Osteocyte (in vitro differentiated cells): ENCODE measurements around the gene RGS16. TPM values are rescaled to one million over a fixed set of nuclear protein-coding genes. Genes with fewer than 3 reads are reported as not detected.

Experiments
- DNase-seq: peaks from one replicate; pipeline ENCODE4 v3.0.0; 2021; ENCODE audit warnings: mixed read lengths; ENCODE audit not compliant: unreplicated experiment; ENCODE audit errors: extremely low spot score
- H3K27ac Mint-ChIP-seq: one replicate; pipeline ENCODE4 v1.8.0; 2021; ENCODE audit warnings: mild to moderate bottlenecking, mixed read lengths; ENCODE audit not compliant: unreplicated experiment
- H3K27me3 Mint-ChIP-seq: one replicate; pipeline ENCODE4 v1.8.0; 2021; ENCODE audit warnings: mixed read lengths; ENCODE audit not compliant: unreplicated experiment
- H3K36me3 Mint-ChIP-seq: one replicate; pipeline ENCODE4 v1.8.0; 2021; ENCODE audit warnings: mixed read lengths; ENCODE audit not compliant: unreplicated experiment
- H3K4me1 Mint-ChIP-seq: one replicate; pipeline ENCODE4 v1.8.0; 2021; ENCODE audit warnings: mixed read lengths; ENCODE audit not compliant: unreplicated experiment
- H3K4me3 Mint-ChIP-seq: one replicate; pipeline ENCODE4 v1.8.0; 2021; ENCODE audit warnings: mild to moderate bottlenecking, moderate library complexity, mixed read lengths; ENCODE audit not compliant: unreplicated experiment
- H3K9me3 Mint-ChIP-seq: one replicate; pipeline ENCODE4 v1.8.0; 2021; ENCODE audit warnings: mixed read lengths; ENCODE audit not compliant: unreplicated experiment
- total RNA-seq: library from RNA; stranded (reverse); gene quantifications from 2 replicates; pipeline ENCODE4 v1.2.1, GENCODE V29; 2021
- TF ChIP-seq, protein P1 (sequence below): fragments of 200-600 bp; sonication (generic); IDR thresholded peaks from 2 replicates; pipeline ENCODE4 v1.5.0; 2021; ENCODE audit warnings: antibody characterized with exemption, mild to moderate bottlenecking, moderate library complexity

Gene RGS16
- total RNA-seq, 1 donor from 2014 or later: 0.48 TPM

- peaks cover 17% of the 10 kb centered on the region for H3K4me1 Mint-ChIP-seq
- H3K4me3 Mint-ChIP-seq: peak overlapping the region; percentile 96
- TF ChIP-seq, protein P1, sequence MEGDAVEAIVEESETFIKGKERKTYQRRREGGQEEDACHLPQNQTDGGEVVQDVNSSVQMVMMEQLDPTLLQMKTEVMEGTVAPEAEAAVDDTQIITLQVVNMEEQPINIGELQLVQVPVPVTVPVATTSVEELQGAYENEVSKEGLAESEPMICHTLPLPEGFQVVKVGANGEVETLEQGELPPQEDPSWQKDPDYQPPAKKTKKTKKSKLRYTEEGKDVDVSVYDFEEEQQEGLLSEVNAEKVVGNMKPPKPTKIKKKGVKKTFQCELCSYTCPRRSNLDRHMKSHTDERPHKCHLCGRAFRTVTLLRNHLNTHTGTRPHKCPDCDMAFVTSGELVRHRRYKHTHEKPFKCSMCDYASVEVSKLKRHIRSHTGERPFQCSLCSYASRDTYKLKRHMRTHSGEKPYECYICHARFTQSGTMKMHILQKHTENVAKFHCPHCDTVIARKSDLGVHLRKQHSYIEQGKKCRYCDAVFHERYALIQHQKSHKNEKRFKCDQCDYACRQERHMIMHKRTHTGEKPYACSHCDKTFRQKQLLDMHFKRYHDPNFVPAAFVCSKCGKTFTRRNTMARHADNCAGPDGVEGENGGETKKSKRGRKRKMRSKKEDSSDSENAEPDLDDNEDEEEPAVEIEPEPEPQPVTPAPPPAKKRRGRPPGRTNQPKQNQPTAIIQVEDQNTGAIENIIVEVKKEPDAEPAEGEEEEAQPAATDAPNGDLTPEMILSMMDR: no peak
- no peak overlapping the region for H3K27ac Mint-ChIP-seq
- peaks cover 2% of the 10 kb centered on the region for H3K36me3 Mint-ChIP-seq
- no peaks in the 10 kb centered on the region for H3K9me3 Mint-ChIP-seq
- DNase-seq: peak; percentile 57
- peaks cover 11% of the 10 kb centered on the region for H3K27me3 Mint-ChIP-seq
Observed at GRCh38 chr1:182589520-182589919, 14.7 kb downstream of the RGS16 start.

DNA sequence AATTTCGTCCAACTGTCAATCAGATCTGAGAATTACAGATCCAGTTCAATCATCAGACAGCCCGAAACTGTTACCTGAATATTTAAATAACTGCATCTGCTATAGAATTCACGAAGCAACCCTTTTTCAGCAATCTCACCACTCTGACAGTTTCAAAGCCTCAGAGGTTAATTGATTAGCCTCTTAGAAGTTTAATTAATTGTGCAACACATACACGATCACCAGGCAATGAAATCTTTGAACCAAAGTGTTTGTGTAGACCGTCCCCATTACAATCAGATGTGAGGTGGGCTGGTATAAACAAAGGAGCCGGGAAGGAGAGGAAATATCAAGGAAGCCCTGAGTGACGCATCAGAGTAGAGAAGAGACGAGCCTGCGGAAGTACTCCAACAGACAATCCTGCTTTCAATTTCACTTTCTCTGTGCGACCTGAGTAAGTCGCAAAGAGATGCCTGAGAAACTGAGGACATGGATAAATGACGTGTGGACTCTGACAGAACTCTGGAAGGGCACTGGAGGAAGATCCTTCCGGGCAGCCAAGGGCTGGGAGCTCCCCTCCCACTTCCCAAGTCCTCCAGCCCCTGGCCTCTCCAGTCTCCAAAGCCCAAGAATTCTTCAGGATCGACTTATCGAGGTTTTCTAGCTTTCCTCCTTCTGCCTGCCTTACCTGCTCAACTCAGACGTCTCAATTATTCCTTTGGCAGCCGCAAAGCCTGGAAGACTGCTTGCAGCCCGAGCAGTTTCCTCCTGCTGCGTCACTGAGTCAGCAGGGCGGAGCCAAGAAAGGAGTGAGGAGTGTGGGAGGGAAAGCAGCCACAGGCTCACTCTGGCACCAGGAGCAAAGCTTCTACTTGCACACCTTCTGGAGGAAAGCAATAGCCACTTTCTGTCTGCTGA lies 15.4 kb downstream of the RGS16 start, which contains the start of gene RNASEL:
Gene RNASEL, minus strand, starts transcription at position 757 of the 897 bp plus-strand sequence. CDS start 2,450 bp downstream, outside the sequence.
- DNase-seq: peak; percentile 85
- H3K27ac Mint-ChIP-seq: peak within 1 kb of the TSS; percentile 96
- peaks cover 13% of the 10 kb centered on the region for H3K4me1 Mint-ChIP-seq
- H3K36me3 Mint-ChIP-seq: peaks cover 2% of the 10 kb centered on the region
- H3K4me3 Mint-ChIP-seq: peak within 1 kb of the TSS; percentile 96
- TF ChIP-seq, protein P1: no peak
- no peaks in the 10 kb centered on the region for H3K9me3 Mint-ChIP-seq
- H3K27me3 Mint-ChIP-seq: peaks cover 9% of the 10 kb centered on the region

DNA sequence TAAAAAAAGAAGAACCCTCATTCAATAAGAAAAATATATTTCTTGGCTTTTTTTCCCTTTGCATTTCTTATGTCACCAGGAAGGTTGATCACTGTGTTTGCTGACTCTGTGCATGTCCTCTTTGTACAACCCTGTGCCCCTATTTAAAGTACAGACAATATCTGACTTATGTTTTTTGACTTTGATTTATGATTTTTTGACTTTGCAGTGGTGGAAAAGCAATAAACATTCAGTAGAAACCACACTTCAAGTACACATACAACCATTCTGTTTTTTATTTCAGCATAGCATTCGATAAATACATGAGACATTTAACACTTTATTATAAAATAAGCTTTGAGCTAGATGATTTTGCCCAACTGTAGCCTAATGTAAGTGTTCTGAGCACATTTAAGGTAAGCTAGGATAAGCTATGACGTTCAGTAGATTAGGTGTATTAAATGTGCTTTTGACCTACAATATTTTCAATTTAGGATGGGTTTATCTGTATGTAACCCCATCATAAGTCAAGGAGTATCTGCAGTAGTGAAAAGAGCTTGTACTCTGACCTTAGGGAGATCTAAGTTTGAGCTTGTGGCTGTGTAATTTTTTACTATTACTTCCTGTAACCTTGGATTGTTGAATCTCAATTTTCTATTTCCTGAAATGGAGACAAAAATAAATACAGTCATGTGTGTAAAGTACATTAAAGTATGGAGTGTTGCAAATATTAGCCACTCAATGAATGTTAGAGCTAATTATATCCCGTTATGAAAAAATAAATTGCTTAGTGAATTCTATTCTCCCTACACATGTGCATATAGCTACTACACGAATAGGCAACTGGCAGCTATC lies 16.3 kb downstream of the RGS16 start:
- Mint-ChIP-seq H3K27me3 (peaks cover 6% of the 10 kb centered on the region), H3K4me3 (peak overlapping the region; percentile 96), H3K36me3 (peaks cover 7% of the 10 kb centered on the region), H3K27ac (peak overlapping the region; percentile 96), H3K4me1 (peaks cover 13% of the 10 kb centered on the region), H3K9me3 (no peaks in the 10 kb centered on the region)
- TF ChIP-seq, protein P1: no peak
- no peak for DNase-seq

DNA sequence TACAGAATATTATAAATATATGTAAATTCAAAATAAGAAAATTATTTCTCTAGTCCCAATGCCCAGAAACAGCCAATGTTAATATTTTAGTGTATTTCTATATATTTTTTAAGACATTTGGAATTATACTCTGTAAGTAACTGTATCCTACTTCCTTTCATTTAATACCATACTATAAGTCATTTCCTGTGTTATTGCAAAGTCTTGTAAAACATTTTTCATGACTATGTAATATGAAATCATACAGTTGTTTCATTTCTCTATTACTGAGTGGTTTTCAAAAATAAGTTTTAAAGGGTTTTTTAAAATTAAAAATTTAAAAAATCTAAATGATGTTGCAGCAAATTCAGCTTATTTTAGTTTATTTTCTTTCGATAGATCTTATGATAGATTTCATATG lies 17.1 kb downstream of the RGS16 start:
- TF ChIP-seq, protein P1: no peak
- Mint-ChIP-seq H3K36me3 (peaks cover 7% of the 10 kb centered on the region), H3K4me3 (no peak overlapping the region), H3K27ac (no peak overlapping the region), H3K27me3 (peaks cover 4% of the 10 kb centered on the region), H3K4me1 (peaks cover 13% of the 10 kb centered on the region), H3K9me3 (no peaks in the 10 kb centered on the region)
- DNase-seq: no peak

DNA sequence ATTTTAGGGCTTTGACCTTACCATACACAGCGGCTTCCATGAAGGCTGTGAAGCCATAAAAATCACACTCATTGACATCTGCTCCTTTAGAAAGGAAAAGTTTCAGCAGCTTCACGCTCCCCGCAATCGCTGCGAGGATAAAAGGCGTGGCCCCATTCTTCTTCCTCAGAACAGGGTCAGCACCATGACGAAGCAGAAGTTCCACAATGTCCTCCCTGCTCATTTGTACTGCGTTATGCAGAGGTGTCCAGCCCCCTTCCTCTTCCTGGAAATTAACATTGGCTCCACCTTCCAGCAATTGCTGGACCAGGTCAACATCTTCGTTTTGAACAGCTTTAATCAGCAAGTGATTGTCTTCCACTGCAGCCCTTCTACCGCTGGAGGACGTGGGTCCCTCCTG lies 17.8 kb downstream of the RGS16 start:
- peak; percentile 36 for DNase-seq
- TF ChIP-seq, protein P1: no peak
- no peak overlapping the region for H3K4me3 Mint-ChIP-seq
- peaks cover 13% of the 10 kb centered on the region for H3K4me1 Mint-ChIP-seq
- no peaks in the 10 kb centered on the region for H3K27me3 Mint-ChIP-seq
- H3K27ac Mint-ChIP-seq: no peak overlapping the region
- H3K36me3 Mint-ChIP-seq: peaks cover 7% of the 10 kb centered on the region
- H3K9me3 Mint-ChIP-seq: no peaks in the 10 kb centered on the region
